Activated T-cell treated with anti-CD3 and anti-CD28 coated beads, Interleukin-2, amount 50 U/mL, for 24 hours (primary cell): Measurements from ENCODE around the gene ZNF385B.

Source experiments
- DNase-seq: peaks from one replicate; pipeline ENCODE4 v3.0.0-alpha.2; 2020
- H3K27ac Mint-ChIP-seq: 2 replicates; pipeline ENCODE4 v1.8.0; 2020; ENCODE audit warnings: mild to moderate bottlenecking, mixed read lengths
- H3K27me3 Mint-ChIP-seq: 2 replicates; pipeline ENCODE4 v1.8.0; 2020; ENCODE audit warnings: mixed read lengths
- H3K36me3 Mint-ChIP-seq: 2 replicates; pipeline ENCODE4 v1.8.0; 2020; ENCODE audit warnings: low read depth, mixed read lengths
- H3K4me1 Mint-ChIP-seq: 2 replicates; pipeline ENCODE4 v1.8.0; 2020; ENCODE audit warnings: low read depth, mixed read lengths
- H3K4me3 Mint-ChIP-seq: 2 replicates; pipeline ENCODE4 v1.8.0; 2020; ENCODE audit warnings: mild to moderate bottlenecking, moderate library complexity, mixed read lengths
- H3K9me3 Mint-ChIP-seq: 2 replicates; pipeline ENCODE4 v1.8.0; 2020; ENCODE audit warnings: mixed read lengths

The ZNF385B gene

GRCh38 chr2:179677077-179677688 is 184.2 kb downstream of the ZNF385B start:
- Mint-ChIP-seq H3K27me3 (peaks cover 4% of the 10 kb centered on the region), H3K36me3 (no peaks in the 10 kb centered on the region), H3K4me3 (no peak overlapping the region), H3K9me3 (peaks cover 2% of the 10 kb centered on the region), H3K27ac (no peak overlapping the region), H3K4me1 (no peaks in the 10 kb centered on the region)
- DNase-seq, result no peak

GRCh38 chr2:179675435-179675834 is 186.0 kb downstream of the ZNF385B start:
- no peaks in the 10 kb centered on the region for H3K4me1 Mint-ChIP-seq
- no peak for DNase-seq
- peaks cover 4% of the 10 kb centered on the region for H3K27me3 Mint-ChIP-seq
- H3K9me3 Mint-ChIP-seq, result peaks cover 2% of the 10 kb centered on the region
- no peak overlapping the region for H3K4me3 Mint-ChIP-seq
- H3K36me3 Mint-ChIP-seq, result no peaks in the 10 kb centered on the region
- H3K27ac Mint-ChIP-seq, result no peak overlapping the region

GRCh38 chr2:179671043-179671981 is 190.1 kb downstream of the ZNF385B start:
- no peaks in the 10 kb centered on the region for H3K4me1 Mint-ChIP-seq
- no peak for DNase-seq
- no peak overlapping the region for H3K27ac Mint-ChIP-seq
- H3K27me3 Mint-ChIP-seq, result peaks cover 4% of the 10 kb centered on the region
- no peak overlapping the region for H3K4me3 Mint-ChIP-seq
- no peaks in the 10 kb centered on the region for H3K36me3 Mint-ChIP-seq
- H3K9me3 Mint-ChIP-seq, result peaks cover 2% of the 10 kb centered on the region

DNA sequence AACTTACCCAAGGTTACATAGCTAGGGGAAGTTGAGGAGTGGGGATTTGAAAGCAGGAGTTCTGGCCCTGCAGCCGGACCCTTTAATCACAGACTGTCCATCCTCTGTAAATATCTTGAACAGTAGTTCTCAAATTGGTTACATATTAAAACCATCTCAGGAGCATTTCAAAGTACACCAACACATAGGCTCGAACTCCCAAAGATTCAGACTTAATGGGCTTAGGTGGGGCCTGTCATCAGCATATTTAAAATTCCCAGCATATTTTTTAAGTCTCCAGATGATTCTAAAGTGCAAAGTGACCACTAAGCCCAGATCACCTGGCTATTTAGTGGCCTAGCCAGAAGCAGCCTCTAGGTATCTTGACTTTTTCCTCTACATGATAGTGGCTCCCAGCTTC is 192.2 kb downstream of the ZNF385B start:
- Mint-ChIP-seq H3K27ac (no peak overlapping the region), H3K4me1 (no peaks in the 10 kb centered on the region), H3K36me3 (no peaks in the 10 kb centered on the region), H3K4me3 (no peak overlapping the region), H3K27me3 (no peaks in the 10 kb centered on the region), H3K9me3 (no peaks in the 10 kb centered on the region)
- DNase-seq, result no peak

DNA sequence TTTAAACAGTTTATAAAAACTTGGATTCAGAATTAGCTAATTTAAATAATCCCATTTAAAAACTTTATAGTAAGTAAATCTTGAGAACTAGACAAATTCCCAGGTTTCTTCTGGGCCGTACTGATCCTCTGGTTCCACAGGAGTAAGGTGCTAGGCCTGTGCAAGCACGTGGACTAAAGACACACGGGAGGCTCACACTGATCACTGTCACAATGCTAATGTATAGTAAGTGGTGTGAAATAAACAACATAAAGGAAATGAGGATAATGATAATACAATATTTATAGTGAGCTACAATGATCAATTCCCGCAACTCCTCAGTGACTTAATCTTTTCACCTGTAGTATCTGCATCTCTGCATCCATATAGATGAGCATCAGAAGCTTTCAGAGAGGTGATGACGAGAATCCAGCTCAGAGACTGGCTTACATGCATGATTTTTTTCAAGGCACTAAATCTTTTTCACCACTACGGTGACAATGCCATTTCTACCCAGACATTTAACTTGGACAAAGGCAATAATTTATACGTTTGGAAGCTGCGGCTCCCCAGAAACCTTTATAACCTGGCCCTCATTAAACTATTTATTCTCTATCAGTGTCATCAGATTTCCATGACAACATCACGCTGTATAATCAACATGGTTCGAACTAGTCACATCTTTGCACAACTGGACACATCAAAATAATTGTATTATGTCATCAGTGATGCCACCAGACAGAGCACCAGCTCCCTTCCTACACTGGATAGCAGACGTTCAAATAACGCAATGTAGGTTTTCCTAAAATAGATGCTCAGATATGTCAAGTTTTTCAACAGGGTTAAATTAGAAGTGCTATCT is 196.2 kb downstream of the ZNF385B start:
- H3K27ac Mint-ChIP-seq, result no peak overlapping the region
- no peaks in the 10 kb centered on the region for H3K27me3 Mint-ChIP-seq
- no peaks in the 10 kb centered on the region for H3K9me3 Mint-ChIP-seq
- H3K4me3 Mint-ChIP-seq, result no peak overlapping the region
- DNase-seq, result no peak
- no peaks in the 10 kb centered on the region for H3K4me1 Mint-ChIP-seq
- H3K36me3 Mint-ChIP-seq, result no peaks in the 10 kb centered on the region

DNA sequence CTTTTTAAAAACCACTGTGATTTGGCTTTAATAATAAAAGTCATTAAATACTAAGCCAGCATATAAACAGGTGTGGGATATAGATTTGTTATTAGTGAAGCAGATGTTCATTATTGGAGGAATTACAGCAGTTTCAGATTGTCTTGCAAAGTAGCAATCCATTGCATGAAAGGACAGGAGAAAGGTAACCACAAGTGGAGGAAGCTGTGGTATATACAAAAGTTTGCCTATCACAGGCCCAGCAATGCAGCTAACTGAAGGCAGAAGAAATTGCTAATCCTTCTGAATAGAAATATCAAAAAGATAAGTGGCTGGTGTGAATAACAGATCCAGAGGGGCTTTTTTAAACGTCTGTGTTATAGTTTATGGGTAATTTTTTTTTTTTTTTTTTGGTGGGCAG is 199.4 kb downstream of the ZNF385B start:
- Mint-ChIP-seq H3K4me1 (no peaks in the 10 kb centered on the region), H3K27me3 (no peaks in the 10 kb centered on the region), H3K27ac (no peak overlapping the region), H3K4me3 (no peak overlapping the region), H3K9me3 (no peaks in the 10 kb centered on the region), H3K36me3 (no peaks in the 10 kb centered on the region)
- DNase-seq, result no peak

DNA sequence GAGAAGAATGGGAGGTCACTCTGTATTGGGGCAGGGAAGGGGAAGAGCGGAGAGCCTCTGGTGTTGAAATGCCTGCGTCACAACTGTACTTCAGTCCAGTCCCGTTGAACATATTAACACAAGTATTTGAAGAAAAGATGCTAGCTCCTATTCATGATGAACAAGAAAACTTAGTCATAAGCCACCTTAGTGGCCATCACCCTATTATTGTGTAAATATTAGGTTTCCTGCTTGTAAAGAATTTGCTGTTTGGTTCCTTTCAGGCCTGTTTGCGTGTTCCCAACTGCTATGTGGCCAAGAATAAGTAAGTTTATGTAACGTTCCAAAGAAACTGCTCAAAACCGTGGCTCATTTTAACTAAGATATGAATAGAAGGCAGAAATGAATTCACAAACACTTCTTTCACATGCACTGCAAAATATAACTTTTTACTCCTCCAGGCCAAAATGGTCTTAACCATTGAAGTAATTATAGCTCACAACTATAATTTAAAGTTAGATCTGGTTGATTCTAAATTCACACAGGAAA is 204.3 kb downstream of the ZNF385B start:
- Mint-ChIP-seq H3K36me3 (no peaks in the 10 kb centered on the region), H3K4me3 (no peak overlapping the region), H3K27ac (no peak overlapping the region), H3K9me3 (no peaks in the 10 kb centered on the region), H3K27me3 (no peaks in the 10 kb centered on the region), H3K4me1 (no peaks in the 10 kb centered on the region)
- DNase-seq, result no peak

- Mint-ChIP-seq H3K36me3 (no peaks in the 10 kb centered on the region), H3K27me3 (no peaks in the 10 kb centered on the region), H3K9me3 (no peaks in the 10 kb centered on the region), H3K4me1 (no peaks in the 10 kb centered on the region), H3K4me3 (no peak overlapping the region), H3K27ac (no peak overlapping the region)
- no peak for DNase-seq
Observed at GRCh38 chr2:179655627-179656026, 205.8 kb downstream of the ZNF385B start.

- no peak for DNase-seq
- Mint-ChIP-seq H3K27ac (no peak overlapping the region), H3K36me3 (no peaks in the 10 kb centered on the region), H3K4me3 (no peak overlapping the region), H3K9me3 (no peaks in the 10 kb centered on the region), H3K4me1 (no peaks in the 10 kb centered on the region), H3K27me3 (no peaks in the 10 kb centered on the region)
Observed at GRCh38 chr2:179654806-179655205, 206.6 kb downstream of the ZNF385B start.

DNA sequence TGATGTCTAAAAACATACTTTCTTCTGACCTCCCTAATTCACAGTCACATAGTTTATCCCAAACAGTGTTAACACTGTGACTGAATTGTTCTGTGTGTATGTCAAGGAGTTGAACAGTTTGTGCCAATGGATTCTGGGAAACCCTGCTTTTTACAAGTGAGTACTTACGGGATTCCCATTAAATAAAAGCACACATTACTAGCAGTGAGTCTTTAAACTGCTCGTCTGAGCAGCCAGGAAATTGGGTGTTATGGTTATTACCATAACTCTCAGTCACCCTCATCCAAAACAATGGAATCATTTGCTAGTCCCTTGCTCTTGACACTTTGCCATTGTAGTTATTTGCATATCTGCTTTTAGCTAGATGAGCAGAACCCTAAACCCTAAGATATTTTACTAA is 209.1 kb downstream of the ZNF385B start:
- Mint-ChIP-seq H3K27ac (no peak overlapping the region), H3K9me3 (no peaks in the 10 kb centered on the region), H3K27me3 (no peaks in the 10 kb centered on the region), H3K4me3 (no peak overlapping the region), H3K4me1 (no peaks in the 10 kb centered on the region), H3K36me3 (no peaks in the 10 kb centered on the region)
- no peak for DNase-seq

DNA sequence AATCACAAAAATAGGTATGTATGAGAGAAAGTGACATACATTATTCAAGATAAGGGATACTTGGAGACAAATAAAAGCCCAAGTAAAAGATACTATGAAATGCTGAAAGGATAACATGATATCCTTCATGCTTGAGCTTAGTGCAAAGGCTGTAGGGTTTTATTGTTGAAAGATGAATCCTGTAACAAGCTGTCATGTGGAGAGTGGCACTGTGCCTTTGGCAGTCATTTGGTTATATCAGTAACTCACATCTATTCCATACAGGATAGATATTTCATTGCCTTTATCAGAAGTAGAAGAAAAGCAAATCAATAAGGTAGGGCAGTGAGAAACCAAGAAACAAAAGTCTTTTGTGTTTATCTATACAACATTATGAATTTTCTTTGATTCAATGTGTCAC is 211.0 kb downstream of the ZNF385B start:
- DNase-seq, result no peak
- no peak overlapping the region for H3K4me3 Mint-ChIP-seq
- H3K9me3 Mint-ChIP-seq, result no peaks in the 10 kb centered on the region
- no peaks in the 10 kb centered on the region for H3K27me3 Mint-ChIP-seq
- no peaks in the 10 kb centered on the region for H3K36me3 Mint-ChIP-seq
- H3K4me1 Mint-ChIP-seq, result no peaks in the 10 kb centered on the region
- no peak overlapping the region for H3K27ac Mint-ChIP-seq

- H3K27ac Mint-ChIP-seq, result no peak overlapping the region
- no peaks in the 10 kb centered on the region for H3K9me3 Mint-ChIP-seq
- H3K36me3 Mint-ChIP-seq, result no peaks in the 10 kb centered on the region
- no peak for DNase-seq
- no peaks in the 10 kb centered on the region for H3K4me1 Mint-ChIP-seq
- H3K27me3 Mint-ChIP-seq, result no peaks in the 10 kb centered on the region
- no peak overlapping the region for H3K4me3 Mint-ChIP-seq
Observed at GRCh38 chr2:179646862-179647587, 214.4 kb downstream of the ZNF385B start.

DNA sequence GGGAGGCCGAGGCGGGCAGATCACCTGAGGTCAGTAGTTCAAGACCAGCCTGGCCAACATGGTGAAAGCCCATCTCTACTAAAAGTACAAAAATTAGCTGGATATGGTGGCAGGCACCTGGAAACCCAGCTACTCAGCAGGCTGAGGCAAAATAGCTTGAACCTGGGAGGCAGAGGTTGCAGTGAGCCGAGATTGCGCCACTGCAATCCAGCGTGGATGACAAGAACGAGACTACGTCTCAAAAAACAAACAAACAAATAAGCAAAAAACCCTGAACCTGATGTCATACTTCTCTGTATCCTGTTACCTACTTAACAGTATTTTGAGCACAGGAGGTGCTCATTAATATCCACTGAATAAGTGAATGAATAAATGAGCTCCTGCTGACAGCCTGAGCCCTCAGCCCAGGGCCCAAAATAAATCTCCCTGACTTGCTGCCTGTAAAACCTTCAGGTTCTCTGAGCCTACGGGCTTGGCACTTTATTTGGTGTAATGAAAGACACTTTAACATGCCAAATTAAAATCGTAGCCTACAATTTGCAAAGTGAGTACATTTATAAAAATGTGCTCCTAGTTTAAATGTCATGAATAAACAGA is 215.1 kb downstream of the ZNF385B start:
- no peaks in the 10 kb centered on the region for H3K27me3 Mint-ChIP-seq
- no peak overlapping the region for H3K27ac Mint-ChIP-seq
- H3K9me3 Mint-ChIP-seq, result no peaks in the 10 kb centered on the region
- DNase-seq, result no peak
- no peak overlapping the region for H3K4me3 Mint-ChIP-seq
- H3K36me3 Mint-ChIP-seq, result no peaks in the 10 kb centered on the region
- no peaks in the 10 kb centered on the region for H3K4me1 Mint-ChIP-seq

- Mint-ChIP-seq H3K27me3 (no peaks in the 10 kb centered on the region), H3K4me1 (no peaks in the 10 kb centered on the region), H3K27ac (no peak overlapping the region), H3K4me3 (no peak overlapping the region), H3K9me3 (no peaks in the 10 kb centered on the region), H3K36me3 (no peaks in the 10 kb centered on the region)
- no peak for DNase-seq
Observed at GRCh38 chr2:179645047-179645446, 216.4 kb downstream of the ZNF385B start.
